WTC11 (cell line): ENCODE data around the gene ALPI.

Source experiments
- NR1H2 ChIP-seq: sonication (generic); formaldehyde crosslinking; IDR thresholded peaks from 2 replicates; pipeline ENCODE4 v1.9.0; 2021; ENCODE audit warnings: mild to moderate bottlenecking, moderate library complexity, missing genetic modification reagents
- SP1 ChIP-seq: sonication (generic); formaldehyde crosslinking; conservative IDR thresholded peaks from 2 replicates; pipeline ENCODE4 v1.8.1; 2022; ENCODE audit warnings: missing genetic modification reagents
- TF ChIP-seq, protein P1 (sequence below): fragments of 200-600 bp; IDR thresholded peaks from 2 replicates; pipeline ENCODE4 v1.8.0; 2022; ENCODE audit warnings: antibody characterized with exemption

- no peak for TF ChIP-seq NR1H2 (CRISPR knock-in tag)
- TF ChIP-seq SP1: no peak
- TF ChIP-seq, protein P1, sequence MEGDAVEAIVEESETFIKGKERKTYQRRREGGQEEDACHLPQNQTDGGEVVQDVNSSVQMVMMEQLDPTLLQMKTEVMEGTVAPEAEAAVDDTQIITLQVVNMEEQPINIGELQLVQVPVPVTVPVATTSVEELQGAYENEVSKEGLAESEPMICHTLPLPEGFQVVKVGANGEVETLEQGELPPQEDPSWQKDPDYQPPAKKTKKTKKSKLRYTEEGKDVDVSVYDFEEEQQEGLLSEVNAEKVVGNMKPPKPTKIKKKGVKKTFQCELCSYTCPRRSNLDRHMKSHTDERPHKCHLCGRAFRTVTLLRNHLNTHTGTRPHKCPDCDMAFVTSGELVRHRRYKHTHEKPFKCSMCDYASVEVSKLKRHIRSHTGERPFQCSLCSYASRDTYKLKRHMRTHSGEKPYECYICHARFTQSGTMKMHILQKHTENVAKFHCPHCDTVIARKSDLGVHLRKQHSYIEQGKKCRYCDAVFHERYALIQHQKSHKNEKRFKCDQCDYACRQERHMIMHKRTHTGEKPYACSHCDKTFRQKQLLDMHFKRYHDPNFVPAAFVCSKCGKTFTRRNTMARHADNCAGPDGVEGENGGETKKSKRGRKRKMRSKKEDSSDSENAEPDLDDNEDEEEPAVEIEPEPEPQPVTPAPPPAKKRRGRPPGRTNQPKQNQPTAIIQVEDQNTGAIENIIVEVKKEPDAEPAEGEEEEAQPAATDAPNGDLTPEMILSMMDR: no peak
Observed at GRCh38 chr2:232498452-232498851, 42.5 kb downstream of the ALPI start.
